Sigmoid colon (tissue), 7 donors: ENCODE data around the gene TNFRSF14. TPM values are rescaled to one million over a fixed set of nuclear protein-coding genes. Genes with fewer than 3 reads are reported as not detected.

Experiments
- DNase-seq: peaks from one replicate; pipeline ENCODE4 v3.0.0-alpha.2; 2019
- H3K27ac ChIP-seq, 4 donors: fragments of 200-600 bp; sonication (generic); one replicate each; pipeline ENCODE4 v1.5.1; 2016 to 2019; ENCODE audit warnings: mild to moderate bottlenecking in 1 of 4
- H3K27me3 ChIP-seq, 3 donors: fragments of 200-600 bp; sonication (generic); one replicate each; pipeline ENCODE4 v1.5.1; 2019; ENCODE audit warnings: mild to moderate bottlenecking in 1 of 3
- H3K36me3 ChIP-seq, 4 donors: fragments of 200-600 bp; sonication (generic); one replicate each; pipeline ENCODE4 v1.5.1; 2016 to 2019
- H3K4me1 ChIP-seq, 4 donors: fragments of 200-600 bp; sonication (generic); one replicate each; pipeline ENCODE4 v1.5.1; 2017 to 2019
- H3K4me3 ChIP-seq, 4 donors: fragments of 200-600 bp; sonication (generic); one replicate each; pipeline ENCODE4 v1.5.1; 2017 to 2019; ENCODE audit warnings: mild to moderate bottlenecking in 2 of 4, moderate library complexity in 1 of 4
- H3K9me3 ChIP-seq, 4 donors: fragments of 200-600 bp in 3 of 4; sonication (generic) in 3 of 4; one replicate each; pipeline versions ENCODE4 v1.5.1 to v1.6.1; 2013 to 2019
- CTCF ChIP-seq, 4 experiments: fragments of 450-650 bp in 3 of 4; fragments of 200-600 bp in 1 of 4; IDR thresholded peaks; one replicate each; pipeline ENCODE4 v1.5.1; 2016 to 2019; ENCODE audit warnings: antibody characterized with exemption in 4 of 4, mild to moderate bottlenecking in 3 of 4, moderate library complexity in 2 of 4
- EP300 ChIP-seq, 4 donors: sonication (generic); formaldehyde crosslinking; IDR thresholded peaks; one replicate each; pipeline ENCODE4 v1.6.1; 2017; ENCODE audit warnings: antibody characterized with exemption in 4 of 4
- POLR2A ChIP-seq, 2 donors: fragments of 450-650 bp; IDR thresholded peaks; one replicate each; pipeline ENCODE4 v1.6.1; 2016; ENCODE audit warnings: antibody characterized with exemption in 2 of 2, mild to moderate bottlenecking in 2 of 2, moderate library complexity in 2 of 2
- POLR2AphosphoS5 ChIP-seq, 4 donors: sonication (generic); formaldehyde crosslinking; IDR thresholded peaks; one replicate each; pipeline ENCODE4 v1.6.1; 2017; ENCODE audit warnings: antibody characterized with exemption in 4 of 4
- WGBS, 2 donors: extraction: QIAGEN DNeasy Blood & Tissue Kit; methylation state at CpG; one replicate each; pipeline ENCODE4 v1.1.7; 2013; 5-methylcytosine and 5-hydroxymethylcytosine counted together
- intact Hi-C: fragments of 100-400 bp; cut with DNase I; formaldehyde crosslinking; loops from one replicate; pipeline ENCODE4 v1.15.1; 2023
- polyA plus RNA-seq, 3 donors: library from polyadenylated mRNA; stranded (reverse); fragments of 200-250 nt; gene quantifications; one replicate each; pipeline ENCODE4 v1.2.3, GENCODE V29; 2013
- total RNA-seq, 4 donors: library from RNA; depleted of rRNA; stranded (reverse); fragments of >200 nt; gene quantifications; one replicate each; pipeline ENCODE4 v1.1.0, GENCODE V29; 2016
- donor health status: healthy with polysubstance abuse.
- donor health status: Bipolar disorder and iron deficiency.
- donor health status: healthy.

TNFRSF14 gene
- total RNA-seq, result 10 to 100 TPM; 37.5 to 73.4 (median 60.4) TPM
- 100 to 1,000 TPM in 1 of 3 donors, 10 to 100 TPM in 2; 53.5 to 185 (median 64.7) TPM for polyA plus RNA-seq

GRCh38 chr1:2556277-2556677, at the start of gene TNFRSF14:
Gene TNFRSF14 (plus strand): TSS chr1:2556371. CDS start chr1:2556665, 294 bp downstream.
- intact Hi-C loops, result loop anchor here (2.0 to 10.0 kb wide), 2 partner anchors 29 to 89 kb away; no protein-coding TSS in a partner anchor
- peak within 1 kb of the TSS; percentile 83 to 91 (median 89) for H3K27ac ChIP-seq
- 0 to 1% methylated on average over 16 of the region's 16 CpGs for WGBS, 2 donors
- H3K4me1 ChIP-seq, result peaks cover 0 to 35% (median 34%) of the 10 kb centered on the region in 4 donors
- DNase-seq, result peak; percentile 87
- peaks cover 0 to 5% (median 0%) of the 10 kb centered on the region in 3 donors for H3K27me3 ChIP-seq
- H3K4me3 ChIP-seq, result peak within 1 kb of the TSS; percentile 57 to 68 (median 64)
- H3K9me3 ChIP-seq, result no peaks in the 10 kb centered on the region
- peak; percentile 7 to 61 (median 45) for TF ChIP-seq POLR2AphosphoS5 (IDR thresholded peaks at IDR 0.05)
- no peak for TF ChIP-seq EP300 (IDR thresholded peaks at IDR 0.05)
- peak in 1 of 4 experiments; percentile 18 for TF ChIP-seq CTCF (IDR thresholded peaks at IDR 0.05)
- TF ChIP-seq POLR2A (IDR thresholded peaks at IDR 0.05), result peak in 1 of 2 donors; percentile 26
- H3K36me3 ChIP-seq, result peaks cover 5 to 36% (median 8%) of the 10 kb centered on the region in 4 donors

- H3K4me3 ChIP-seq, result no peak overlapping the region
- H3K27ac ChIP-seq, result no peak overlapping the region
- TF ChIP-seq EP300 (IDR thresholded peaks at IDR 0.05), result no peak
- no peak for TF ChIP-seq POLR2A (IDR thresholded peaks at IDR 0.05)
- no peak for TF ChIP-seq POLR2AphosphoS5 (IDR thresholded peaks at IDR 0.05)
- TF ChIP-seq CTCF (IDR thresholded peaks at IDR 0.05), result no peak
- no peaks in the 10 kb centered on the region for H3K9me3 ChIP-seq
- whole genome bisulfite sequencing, 2 donors, result 63 to 65% methylated on average over 15 of the region's 15 CpGs
- intact Hi-C loops, result no loop called here
- peaks cover 0 to 18% (median 10%) of the 10 kb centered on the region in 4 donors for H3K4me1 ChIP-seq
- H3K36me3 ChIP-seq, result peaks cover 33 to 47% (median 36%) of the 10 kb centered on the region in 4 donors
- no peak for DNase-seq
- H3K27me3 ChIP-seq, result peaks cover 17 to 41% (median 30%) of the 10 kb centered on the region in 3 donors
Observed at GRCh38 chr1:2506901-2507565, 49.1 kb upstream of the TNFRSF14 start.

GRCh38 chr1:2507744-2508155, 48.4 kb upstream of the TNFRSF14 start:
- DNase-seq, result no peak
- H3K27me3 ChIP-seq, result peaks cover 14 to 33% (median 23%) of the 10 kb centered on the region in 3 donors
- H3K36me3 ChIP-seq, result peaks cover 35 to 54% (median 44%) of the 10 kb centered on the region in 4 donors
- TF ChIP-seq EP300 (IDR thresholded peaks at IDR 0.05) (no peak), POLR2A (IDR thresholded peaks at IDR 0.05) (no peak), POLR2AphosphoS5 (IDR thresholded peaks at IDR 0.05) (peak in 1 of 4 donors; percentile 12)
- no peaks in the 10 kb centered on the region for H3K9me3 ChIP-seq
- H3K4me3 ChIP-seq, result no peak overlapping the region
- no peak overlapping the region for H3K27ac ChIP-seq
- peaks cover 0 to 18% (median 10%) of the 10 kb centered on the region in 4 donors for H3K4me1 ChIP-seq
- intact Hi-C loops, result no loop called here
- 90 to 93% methylated on average over 6 of the region's 6 CpGs for WGBS, 2 donors

GRCh38 chr1:2508180-2508579, 48.0 kb upstream of the TNFRSF14 start:
- TF ChIP-seq EP300 (IDR thresholded peaks at IDR 0.05) (no peak), POLR2AphosphoS5 (IDR thresholded peaks at IDR 0.05) (no peak), CTCF (IDR thresholded peaks at IDR 0.05) (no peak), POLR2A (IDR thresholded peaks at IDR 0.05) (no peak)
- Histone ChIP-seq H3K4me3 (no peak overlapping the region), H3K27ac (no peak overlapping the region), H3K36me3 (peaks cover 40 to 58% (median 48%) of the 10 kb centered on the region in 4 donors), H3K27me3 (peaks cover 10 to 29% (median 18%) of the 10 kb centered on the region in 3 donors), H3K4me1 (peaks cover 0 to 18% (median 10%) of the 10 kb centered on the region in 4 donors), H3K9me3 (no peaks in the 10 kb centered on the region)
- DNase-seq, result no peak
- WGBS, 2 donors, result 90 to 91% methylated on average over 24 of the region's 24 CpGs
- intact Hi-C loops, result no loop called here

GRCh38 chr1:2508751-2509150, 47.4 kb upstream of the TNFRSF14 start:
- no peak for TF ChIP-seq CTCF (IDR thresholded peaks at IDR 0.05)
- no peak for TF ChIP-seq POLR2AphosphoS5 (IDR thresholded peaks at IDR 0.05)
- TF ChIP-seq POLR2A (IDR thresholded peaks at IDR 0.05), result no peak
- no peak for TF ChIP-seq EP300 (IDR thresholded peaks at IDR 0.05)
- intact Hi-C loops, result no loop called here
- H3K9me3 ChIP-seq, result no peaks in the 10 kb centered on the region
- no peak for DNase-seq
- no peak overlapping the region for H3K27ac ChIP-seq
- 93 to 95% methylated on average over 29 of the region's 29 CpGs for whole genome bisulfite sequencing, 2 donors
- H3K4me1 ChIP-seq, result peaks cover 0 to 18% (median 10%) of the 10 kb centered on the region in 4 donors
- no peak overlapping the region for H3K4me3 ChIP-seq
- H3K36me3 ChIP-seq, result peaks cover 45 to 64% (median 54%) of the 10 kb centered on the region in 4 donors
- peaks cover 6 to 23% (median 13%) of the 10 kb centered on the region in 3 donors for H3K27me3 ChIP-seq
